T-cell (primary cell): ENCODE measurements around the gene MTA1. TPM values are rescaled to one million over a fixed set of nuclear protein-coding genes. Genes with fewer than 3 reads are reported as not detected.

ENCODE experiments used
- ATAC-seq, 4 experiments: fragments of 200-7000 bp in 3 of 4; fragments of 150-1000 bp in 1 of 4; cut with Tn5 transposase; replicated peaks in 1 of 4; 1 replicate in 3 of 4; 2 replicates in 1 of 4; pipeline ENCODE4 v1.10.0; 2021; ENCODE audit warnings: moderate library complexity in 3 of 4, mild to moderate bottlenecking in 2 of 4, moderate number of reproducible peaks in 1 of 4
- CTCF ChIA-PET, 2 donors: fragments of 300-600 bp; sonication (Branson Sonifier 250); formaldehyde crosslinking; loops; one replicate each; lab custom pipeline; 2022; ENCODE audit warnings: antibody characterized with exemption in 2 of 2; lab: Charles Lee
- POLR2A ChIA-PET, 2 donors: fragments of 300-600 bp; sonication (Branson Sonifier 250); formaldehyde crosslinking; loops; one replicate each; lab custom pipeline; 2022; ENCODE audit warnings: antibody characterized with exemption in 2 of 2; lab: Charles Lee
- DNase-seq, 35 experiments: peaks; one replicate each; pipeline versions ENCODE4 v3.0.0 to v3.0.0-alpha.2; 2013 to 2023
- H3K27ac ChIP-seq: one replicate; pipeline ENCODE4 v1.5.1; 2013; ENCODE audit warnings: low read length
- H3K27me3 ChIP-seq, 2 experiments: replicated peaks in 1 of 2; 1 replicate in 1 of 2; 2 replicates in 1 of 2; pipeline versions ENCODE4 v1.6.1 to v1.7.0; 2013; ENCODE audit warnings: low read length in 1 of 2, mixed read lengths in 1 of 2; ENCODE audit not compliant: control insufficient read depth in 2 of 2, insufficient read depth in 2 of 2; ENCODE audit errors: extremely low read depth in 1 of 2
- H3K36me3 ChIP-seq, 2 donors: 1 replicate in 1 of 2; 2 replicates in 1 of 2; pipeline versions ENCODE4 v1.6.1 to v1.7.0; 2013; ENCODE audit warnings: low read length in 1 of 2; ENCODE audit not compliant: control insufficient read depth in 2 of 2, insufficient read depth in 1 of 2; ENCODE audit errors: extremely low read depth in 1 of 2
- H3K4me1 ChIP-seq, 2 experiments: 1 replicate in 1 of 2; 2 replicates in 1 of 2; pipeline versions ENCODE4 v1.6.1 to v1.7.0; 2013; ENCODE audit warnings: low read length in 2 of 2, mixed read lengths in 1 of 2; ENCODE audit not compliant: insufficient read depth in 2 of 2, control insufficient read depth in 1 of 2; ENCODE audit errors: extremely low read depth in 1 of 2
- H3K4me3 ChIP-seq, 2 donors: 1 replicate in 1 of 2; 2 replicates in 1 of 2; pipeline versions ENCODE4 v1.5.1 to v1.7.0; 2013; ENCODE audit warnings: mild to moderate bottlenecking in 2 of 2, low read length in 1 of 2, moderate library complexity in 1 of 2; ENCODE audit not compliant: control insufficient read depth in 1 of 2; ENCODE audit errors: extremely low read depth in 1 of 2
- H3K9me3 ChIP-seq: 2 replicates; pipeline ENCODE4 v1.7.0; 2013
- H3K27ac Mint-ChIP-seq, 2 donors: one replicate each; pipeline ENCODE4 v1.8.0; 2020 to 2021; ENCODE audit warnings: mild to moderate bottlenecking in 2 of 2, mixed read lengths in 2 of 2
- H3K27me3 Mint-ChIP-seq, 2 donors: one replicate each; pipeline ENCODE4 v1.8.0; 2021 to 2022; ENCODE audit warnings: mixed read lengths in 2 of 2
- H3K36me3 Mint-ChIP-seq: one replicate; pipeline ENCODE4 v1.8.0; 2021; ENCODE audit warnings: mixed read lengths
- H3K4me1 Mint-ChIP-seq, 3 donors: one replicate each; pipeline ENCODE4 v1.8.0; 2020 to 2022; ENCODE audit warnings: mixed read lengths in 3 of 3, mild to moderate bottlenecking in 1 of 3
- H3K4me3 Mint-ChIP-seq, 3 donors: one replicate each; pipeline ENCODE4 v1.8.0; 2020 to 2022; ENCODE audit warnings: mild to moderate bottlenecking in 3 of 3, mixed read lengths in 3 of 3, moderate library complexity in 3 of 3
- H3K9me3 Mint-ChIP-seq, 3 donors: one replicate each; pipeline ENCODE4 v1.8.0; 2020 to 2022; ENCODE audit warnings: mixed read lengths in 3 of 3
- WGBS: methylation state at CpG from one replicate; pipeline ENCODE4 v1.1.5; 2013; ENCODE audit warnings: missing lambda C conversion rate; ENCODE audit not compliant: insufficient coverage; 5-methylcytosine and 5-hydroxymethylcytosine counted together
- total RNA-seq, 35 experiments: library from RNA in 6 of 35; stranded (reverse) in 6 of 35; fragments of 120-200 nt in 1 of 35; gene quantifications; one replicate each; pipeline versions ENCODE4 v1.2.1 to v1.2.4 and lab custom pipeline; 2013 to 2026

MTA1 gene
- total RNA-seq, 5 donors from 2014 or later (not counting 1 experiment from before 2014, with no cell fraction given): 111 to 152 (median 141) TPM

- Mint-ChIP-seq H3K27me3 (no peaks in the 10 kb centered on the region), H3K4me1 (peaks cover 0 to 4% (median 4%) of the 10 kb centered on the region in 3 donors)
Measured at GRCh38 chr14:105386581-105387529, 32.8 kb upstream of the MTA1 start.

GRCh38 chr14:105387530-105387922, 32.1 kb upstream of the MTA1 start:
- Histone ChIP-seq H3K36me3 (peaks cover 7 to 32% of the 10 kb centered on the region in 2 donors), H3K27me3 (no peaks in the 10 kb centered on the region), H3K4me3 (no peak overlapping the region), H3K27ac (no peak overlapping the region), H3K4me1 (peaks cover 0 to 6% of the 10 kb centered on the region in 2 experiments), H3K9me3 (no peaks in the 10 kb centered on the region)
- ChIA-PET POLR2A (no interaction called here), CTCF (no interaction called here)
- WGBS: 91% methylated on average over 10 of the region's 10 CpGs
- Mint-ChIP-seq H3K9me3 (no peaks in the 10 kb centered on the region), H3K4me3 (no peak overlapping the region), H3K36me3 (peaks cover 5% of the 10 kb centered on the region), H3K4me1 (peaks cover 0 to 4% (median 4%) of the 10 kb centered on the region in 3 donors), H3K27me3 (no peaks in the 10 kb centered on the region), H3K27ac (no peak overlapping the region)
- DNase-seq (no peak), ATAC-seq (no peak)

More at GRCh38 chr14:105386581-105387529, 32.8 kb upstream of the MTA1 start:
- DNase-seq (no peak), ATAC-seq (no peak)
- no peaks in the 10 kb centered on the region for H3K9me3 ChIP-seq
- no peak overlapping the region for H3K27ac Mint-ChIP-seq
- H3K4me1 ChIP-seq: peaks cover 0 to 6% of the 10 kb centered on the region in 2 experiments
- H3K27me3 ChIP-seq: no peaks in the 10 kb centered on the region
- no peak overlapping the region for H3K4me3 Mint-ChIP-seq
- peaks cover 5% of the 10 kb centered on the region for H3K36me3 Mint-ChIP-seq
- no peak overlapping the region for H3K4me3 ChIP-seq
- POLR2A ChIA-PET: no interaction called here
- H3K27ac ChIP-seq: no peak overlapping the region
- H3K36me3 ChIP-seq: peaks cover 8 to 39% of the 10 kb centered on the region in 2 donors
- CTCF ChIA-PET: no interaction called here
- H3K9me3 Mint-ChIP-seq: no peaks in the 10 kb centered on the region
- 93% methylated on average over 32 of the region's 33 CpGs for WGBS

- peaks cover 0 to 4% (median 4%) of the 10 kb centered on the region in 3 donors for H3K4me1 Mint-ChIP-seq
- no peak overlapping the region for H3K4me3 Mint-ChIP-seq
- H3K27me3 ChIP-seq: no peaks in the 10 kb centered on the region
- H3K27ac ChIP-seq: no peak overlapping the region
- H3K27ac Mint-ChIP-seq: no peak overlapping the region
- H3K9me3 ChIP-seq: no peaks in the 10 kb centered on the region
- ATAC-seq: no peak
- no peak overlapping the region for H3K4me3 ChIP-seq
- ChIA-PET POLR2A (no interaction called here), CTCF (no interaction called here)
- peaks cover 0 to 6% of the 10 kb centered on the region in 2 experiments for H3K4me1 ChIP-seq
- H3K36me3 Mint-ChIP-seq: peaks cover 5% of the 10 kb centered on the region
- 94% methylated on average over 22 of the region's 25 CpGs for WGBS
- H3K36me3 ChIP-seq: peaks cover 4 to 24% of the 10 kb centered on the region in 2 donors
- no peaks in the 10 kb centered on the region for H3K9me3 Mint-ChIP-seq
- no peak for DNase-seq
- no peaks in the 10 kb centered on the region for H3K27me3 Mint-ChIP-seq
Measured at GRCh38 chr14:105388110-105388951, 31.3 kb upstream of the MTA1 start.

GRCh38 chr14:105388976-105389375, 30.7 kb upstream of the MTA1 start:
- no peaks in the 10 kb centered on the region for H3K9me3 Mint-ChIP-seq
- Histone ChIP-seq H3K4me1 (peaks cover 0 to 6% of the 10 kb centered on the region in 2 experiments), H3K36me3 (peaks cover under 1 to 22% of the 10 kb centered on the region in 2 donors), H3K27ac (no peak overlapping the region), H3K27me3 (no peaks in the 10 kb centered on the region), H3K4me3 (no peak overlapping the region), H3K9me3 (no peaks in the 10 kb centered on the region)
- no peaks in the 10 kb centered on the region for H3K36me3 Mint-ChIP-seq
- 94% methylated on average over 16 of the region's 16 CpGs for WGBS
- DNase-seq (no peak), ATAC-seq (no peak)
- no peak overlapping the region for H3K27ac Mint-ChIP-seq
- H3K27me3 Mint-ChIP-seq: no peaks in the 10 kb centered on the region
- no peak overlapping the region for H3K4me3 Mint-ChIP-seq
- ChIA-PET CTCF (no interaction called here), POLR2A (no interaction called here)
- H3K4me1 Mint-ChIP-seq: peaks cover 0 to 4% (median 4%) of the 10 kb centered on the region in 3 donors

- Mint-ChIP-seq H3K4me1 (peaks cover 0 to 4% (median 4%) of the 10 kb centered on the region in 3 donors), H3K27ac (no peak overlapping the region), H3K4me3 (no peak overlapping the region), H3K36me3 (no peaks in the 10 kb centered on the region), H3K9me3 (no peaks in the 10 kb centered on the region), H3K27me3 (no peaks in the 10 kb centered on the region)
- no peak overlapping the region for H3K4me3 ChIP-seq
- WGBS: 93% methylated on average over 9 of the region's 12 CpGs
- H3K9me3 ChIP-seq: no peaks in the 10 kb centered on the region
- H3K27me3 ChIP-seq: no peaks in the 10 kb centered on the region
- ATAC-seq: no peak
- no peak for DNase-seq
- peaks cover 0 to 22% of the 10 kb centered on the region in 2 donors for H3K36me3 ChIP-seq
- POLR2A ChIA-PET: interaction anchor here in 1 of 2 donors (0.6 kb wide), 1 partner anchor 100 kb away, joined by 3 read pairs; no protein-coding TSS in a partner anchor
- CTCF ChIA-PET: no interaction called here
- no peak overlapping the region for H3K27ac ChIP-seq
- peaks cover 0 to 6% of the 10 kb centered on the region in 2 experiments for H3K4me1 ChIP-seq
Measured at GRCh38 chr14:105389534-105389933, 30.1 kb upstream of the MTA1 start.
